ENCODE measurements around the gene PTTG1.

DNA sequence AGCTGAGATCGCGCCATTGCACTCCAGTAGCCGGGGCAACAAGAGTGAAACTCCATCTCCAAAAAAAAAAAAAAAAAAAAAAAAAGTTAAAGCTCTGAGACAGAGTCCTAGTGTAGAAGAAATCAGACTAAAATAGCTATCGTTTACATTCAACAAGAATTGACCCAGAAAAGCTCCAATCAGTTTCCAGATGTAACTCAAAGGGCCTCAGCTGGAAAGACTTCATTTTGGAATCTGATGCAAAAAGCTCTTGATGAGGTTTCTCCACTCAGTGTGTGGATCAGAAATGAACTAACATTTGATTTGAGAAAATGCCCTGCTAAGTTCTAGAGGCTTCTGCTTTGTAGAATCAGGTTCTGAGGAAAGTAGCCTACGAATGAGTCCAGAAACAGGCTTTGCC is 44.0 kb upstream of the PTTG1 start:
- no peak for TF ChIP-seq EZH2 (IDR thresholded peaks at IDR 0.05; ENCODE audit: low read length, missing control alignments)
- TF ChIP-seq, protein P1, sequence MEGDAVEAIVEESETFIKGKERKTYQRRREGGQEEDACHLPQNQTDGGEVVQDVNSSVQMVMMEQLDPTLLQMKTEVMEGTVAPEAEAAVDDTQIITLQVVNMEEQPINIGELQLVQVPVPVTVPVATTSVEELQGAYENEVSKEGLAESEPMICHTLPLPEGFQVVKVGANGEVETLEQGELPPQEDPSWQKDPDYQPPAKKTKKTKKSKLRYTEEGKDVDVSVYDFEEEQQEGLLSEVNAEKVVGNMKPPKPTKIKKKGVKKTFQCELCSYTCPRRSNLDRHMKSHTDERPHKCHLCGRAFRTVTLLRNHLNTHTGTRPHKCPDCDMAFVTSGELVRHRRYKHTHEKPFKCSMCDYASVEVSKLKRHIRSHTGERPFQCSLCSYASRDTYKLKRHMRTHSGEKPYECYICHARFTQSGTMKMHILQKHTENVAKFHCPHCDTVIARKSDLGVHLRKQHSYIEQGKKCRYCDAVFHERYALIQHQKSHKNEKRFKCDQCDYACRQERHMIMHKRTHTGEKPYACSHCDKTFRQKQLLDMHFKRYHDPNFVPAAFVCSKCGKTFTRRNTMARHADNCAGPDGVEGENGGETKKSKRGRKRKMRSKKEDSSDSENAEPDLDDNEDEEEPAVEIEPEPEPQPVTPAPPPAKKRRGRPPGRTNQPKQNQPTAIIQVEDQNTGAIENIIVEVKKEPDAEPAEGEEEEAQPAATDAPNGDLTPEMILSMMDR (conservative IDR thresholded peaks at IDR 0.05 in 1 of 2, IDR thresholded peaks at IDR 0.05 in 1 of 2; ENCODE audit: low read depth in 1 of 2, low read length in 2 of 2): no peak

All from fibroblast of lung (primary cell).